ENCODE measurements around the gene CDR2.

Gene CDR2

DNA sequence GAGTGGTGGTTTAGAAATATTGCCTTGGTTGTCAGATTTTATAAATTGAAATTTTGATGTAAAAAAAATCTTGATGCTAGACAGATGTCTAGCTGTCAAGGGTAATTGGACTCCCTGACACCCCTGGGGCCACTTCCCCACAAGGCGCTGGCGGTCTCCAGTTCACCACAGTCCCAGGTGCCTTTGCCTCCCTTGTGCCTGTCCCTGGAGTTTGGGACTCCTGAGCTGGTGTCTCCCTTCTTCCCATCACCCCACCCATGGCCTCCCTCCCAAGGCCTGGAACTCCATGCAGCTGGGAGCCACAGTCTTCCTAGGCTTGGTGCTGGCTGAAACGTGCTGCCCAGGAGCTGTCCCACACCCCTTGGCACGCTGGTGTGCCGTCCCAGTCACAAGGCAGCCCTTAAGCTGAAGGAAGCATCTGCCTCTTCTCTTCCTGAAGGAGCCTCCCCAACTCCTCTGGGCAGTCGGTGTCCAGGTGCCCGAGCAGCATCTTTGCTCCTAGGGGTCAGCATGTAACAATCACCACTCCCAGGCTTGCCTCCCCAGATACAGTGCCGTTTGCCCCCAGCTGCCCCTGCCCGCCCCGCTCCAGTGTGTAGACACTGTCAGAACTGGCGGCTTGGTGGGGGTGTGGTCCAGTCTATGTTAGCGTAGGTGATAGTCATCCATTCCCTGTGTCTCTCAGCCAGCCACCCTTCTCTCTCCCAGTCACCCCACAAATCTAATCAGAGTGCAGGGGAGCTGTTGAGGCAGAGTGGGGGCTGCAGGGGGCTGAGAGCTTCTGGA, 51.1 kb downstream of the CDR2 start:
- DNase-seq: no peak

DNA sequence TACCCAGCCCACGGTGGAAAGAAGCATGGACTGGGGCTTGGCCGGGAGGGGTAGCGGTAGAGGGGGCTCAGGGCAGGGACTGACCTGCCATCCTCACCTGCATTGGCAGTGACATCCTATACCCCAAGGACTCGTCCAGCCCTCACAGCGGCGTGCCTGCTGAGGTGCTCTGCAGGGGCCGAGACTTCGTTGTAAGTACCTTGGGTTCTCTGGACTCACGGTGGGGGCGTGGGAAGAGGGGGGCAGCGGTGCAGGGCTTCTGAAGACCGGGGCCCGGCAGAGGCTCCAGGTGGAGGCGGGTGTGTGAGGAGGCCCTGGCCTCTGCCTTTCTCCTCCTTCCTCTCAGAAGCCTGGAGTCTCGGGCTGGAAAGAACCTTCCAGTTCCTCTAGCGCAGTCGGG, 51.7 kb downstream of the CDR2 start:
- no peak for DNase-seq

DNA sequence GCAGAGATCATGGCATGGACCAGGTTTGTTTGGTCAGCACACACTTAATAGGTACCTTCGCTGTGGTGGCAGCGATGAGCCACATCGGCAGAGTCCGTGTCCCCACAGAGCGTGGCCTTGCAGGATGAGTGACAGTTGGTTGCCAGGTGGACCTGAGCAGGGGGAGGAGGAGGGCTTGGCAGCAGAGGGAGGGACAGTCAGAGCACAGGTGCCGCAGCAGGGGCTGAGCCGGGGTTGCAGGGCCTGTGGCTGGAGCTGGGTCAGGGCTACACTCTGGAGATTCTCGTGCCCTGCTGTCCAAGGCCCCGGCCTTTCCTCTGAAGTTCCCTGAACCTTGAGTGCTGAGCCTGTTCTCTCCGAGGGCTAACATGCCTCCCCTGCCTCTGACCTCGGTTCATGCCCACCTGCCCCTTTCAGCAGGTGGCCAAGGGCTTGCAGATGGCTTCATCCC, 52.4 kb downstream of the CDR2 start:
- DNase-seq: no peak

DNA sequence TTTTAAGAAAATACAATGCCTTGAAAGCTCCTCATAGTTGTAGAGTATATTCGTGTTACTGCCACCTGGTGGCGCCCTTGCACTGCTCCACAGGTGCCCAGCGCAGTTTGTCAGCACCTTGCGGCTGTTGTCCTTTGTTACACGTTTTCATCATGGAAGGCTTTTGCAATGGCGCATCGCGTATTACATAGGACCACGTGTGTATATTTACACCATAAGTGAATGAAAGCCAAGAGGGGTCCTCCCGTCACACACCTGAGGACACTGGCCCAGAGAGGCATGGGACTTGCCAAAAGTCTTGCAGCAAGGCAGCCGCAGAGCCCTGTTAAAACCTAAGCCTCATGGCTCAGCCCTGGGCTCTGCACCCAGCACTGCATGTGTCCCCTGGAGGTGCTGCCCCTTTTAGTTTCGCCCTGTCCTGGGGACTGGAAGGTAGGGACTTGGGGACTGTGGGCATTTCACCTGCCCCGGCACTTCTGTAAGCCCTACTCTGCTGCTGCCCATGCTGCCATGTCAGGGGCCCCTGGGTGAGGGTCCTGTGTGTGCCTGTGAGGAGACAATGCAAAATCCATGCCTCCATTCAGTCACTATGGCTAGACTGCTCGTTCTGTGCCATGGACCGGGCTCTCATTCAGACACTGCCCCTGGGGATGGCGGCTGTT, 52.9 kb downstream of the CDR2 start:
- peak; percentile 81 for DNase-seq

DNA sequence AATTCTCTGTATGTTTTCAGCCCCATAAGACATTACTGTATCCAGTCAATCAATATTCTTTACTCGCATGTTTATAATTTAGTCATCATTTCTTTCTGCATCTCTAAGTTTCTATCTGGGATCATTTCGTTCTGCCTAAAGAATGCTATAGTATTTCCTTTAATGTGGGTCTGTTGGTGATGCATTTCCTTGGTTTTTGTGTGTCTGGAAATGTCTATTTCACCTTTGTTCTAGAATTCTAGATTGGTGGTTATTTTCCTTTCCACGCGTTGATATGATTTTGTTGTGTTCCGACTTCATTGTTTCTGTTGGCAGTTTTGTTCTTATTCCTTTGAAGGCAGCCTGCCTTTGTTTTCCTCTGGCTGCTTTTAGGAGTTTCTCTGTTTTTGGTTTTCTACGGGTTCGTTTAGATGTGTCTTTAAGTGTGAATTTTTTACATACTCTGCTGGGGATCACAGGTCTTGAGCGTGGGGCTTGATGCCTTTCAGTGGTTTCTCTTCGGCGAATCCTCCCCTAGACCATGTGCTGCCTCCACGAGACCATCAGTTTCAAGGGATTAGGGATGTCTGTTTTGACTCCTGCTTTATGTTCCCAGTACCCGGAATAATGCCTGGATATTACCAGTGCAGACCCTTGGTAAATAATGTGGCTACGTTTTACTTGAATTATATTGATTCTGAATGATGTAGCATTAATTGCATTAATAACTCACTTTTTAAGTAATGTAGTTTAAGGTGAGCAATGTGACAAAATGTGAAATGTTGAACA, 53.7 kb downstream of the CDR2 start:
- no peak for DNase-seq

DNA sequence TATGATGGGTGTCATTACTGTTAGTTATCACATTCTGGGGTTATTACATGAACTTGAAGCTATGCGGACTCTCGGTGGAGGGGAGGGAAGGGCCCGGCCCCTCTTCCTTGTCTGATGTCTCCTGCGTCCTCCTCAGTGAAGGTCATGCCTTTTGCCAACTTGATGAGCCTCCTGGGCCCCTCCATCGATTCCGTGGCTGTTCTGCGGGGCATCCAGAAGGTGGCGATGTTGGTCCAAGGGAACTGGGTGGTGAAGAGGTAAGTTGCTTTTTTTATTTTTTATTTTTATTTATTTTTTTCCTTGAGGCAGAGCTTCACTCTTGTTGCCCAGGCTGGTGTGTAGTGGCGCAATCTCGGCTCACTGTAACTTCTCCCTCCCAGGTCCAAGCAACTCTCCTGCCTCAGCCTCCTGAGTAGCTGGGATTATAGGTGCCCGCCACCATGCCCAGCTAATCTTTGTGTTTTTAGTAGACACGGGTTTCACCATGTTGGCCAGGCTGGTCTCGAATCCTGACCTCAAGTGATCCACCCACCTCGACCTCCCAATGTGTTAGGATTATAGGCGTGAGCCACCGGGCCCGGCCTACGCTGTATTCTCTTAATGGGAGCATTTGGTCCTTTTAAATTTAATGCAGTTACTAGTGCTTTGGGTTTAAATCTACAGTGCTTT, 55.6 kb downstream of the CDR2 start:
- peak; percentile 74 for DNase-seq

DNA sequence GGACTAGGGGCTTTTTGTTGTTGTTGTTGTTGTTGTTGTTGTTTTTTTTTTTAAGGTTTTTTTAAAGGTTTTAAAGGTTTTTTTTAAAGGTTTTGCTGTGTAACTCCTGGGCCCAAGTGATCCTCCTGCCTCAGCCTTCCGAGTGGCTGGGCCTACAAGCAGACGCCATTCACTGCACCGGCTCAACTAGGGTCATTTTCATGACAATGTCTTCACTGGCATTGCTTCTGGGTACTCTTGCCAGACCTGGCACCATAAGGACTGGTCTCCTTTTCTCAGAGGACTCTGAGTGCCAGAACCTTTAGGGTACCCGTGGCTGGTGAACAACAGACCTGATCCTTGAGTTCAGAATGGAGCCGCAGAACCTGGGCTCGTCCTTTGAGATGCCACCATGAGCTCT, 56.8 kb downstream of the CDR2 start:
- no peak for DNase-seq

DNA sequence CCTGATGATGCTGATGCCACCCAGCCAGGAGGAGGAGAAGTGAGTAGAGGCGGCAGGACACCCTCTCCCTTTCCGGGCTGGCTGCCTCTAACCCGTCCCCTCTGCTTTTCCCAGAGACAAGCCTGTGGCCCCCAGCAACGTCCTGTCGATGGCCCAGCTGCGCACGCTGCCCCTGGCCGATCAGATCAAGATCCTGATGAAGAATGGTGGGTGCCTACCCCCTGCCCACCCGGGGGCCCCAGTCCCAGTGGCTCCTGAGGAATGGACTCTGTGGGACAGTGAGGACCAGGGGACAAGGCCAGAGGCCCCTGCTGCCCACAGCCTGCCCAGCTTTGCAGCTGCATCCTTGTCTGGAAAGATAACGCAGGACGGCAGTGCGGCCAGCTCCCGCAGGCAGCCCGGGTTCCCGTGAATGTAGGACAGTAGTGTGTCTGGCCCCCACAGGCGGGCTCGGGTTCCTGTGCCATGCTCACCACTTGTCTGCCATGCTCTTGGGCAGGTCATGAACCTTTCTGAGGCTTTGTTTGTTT, 57.4 kb downstream of the CDR2 start:
- DNase-seq: peak; percentile 1

DNA sequence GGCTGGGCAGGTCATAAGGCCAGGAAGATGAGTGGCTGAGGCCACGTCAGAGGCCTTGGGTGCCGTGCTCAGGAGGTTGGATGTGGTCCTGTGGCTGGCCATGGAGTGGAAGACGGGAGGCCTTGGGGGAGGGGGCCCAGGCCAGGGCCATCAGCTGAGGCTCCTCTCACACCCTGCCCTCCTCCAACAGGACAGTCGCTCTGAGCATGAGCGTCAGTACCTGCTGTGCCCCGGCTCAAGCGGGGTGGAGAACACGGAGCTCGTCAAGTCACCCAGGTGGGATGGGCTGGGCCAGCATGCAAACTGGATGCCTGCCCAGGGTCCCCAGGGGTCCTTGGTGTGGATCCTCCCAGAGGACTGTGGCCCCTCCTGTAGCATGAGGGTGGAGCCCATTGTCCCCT, 58.0 kb downstream of the CDR2 start:
- DNase-seq: peak; percentile 1

DNA sequence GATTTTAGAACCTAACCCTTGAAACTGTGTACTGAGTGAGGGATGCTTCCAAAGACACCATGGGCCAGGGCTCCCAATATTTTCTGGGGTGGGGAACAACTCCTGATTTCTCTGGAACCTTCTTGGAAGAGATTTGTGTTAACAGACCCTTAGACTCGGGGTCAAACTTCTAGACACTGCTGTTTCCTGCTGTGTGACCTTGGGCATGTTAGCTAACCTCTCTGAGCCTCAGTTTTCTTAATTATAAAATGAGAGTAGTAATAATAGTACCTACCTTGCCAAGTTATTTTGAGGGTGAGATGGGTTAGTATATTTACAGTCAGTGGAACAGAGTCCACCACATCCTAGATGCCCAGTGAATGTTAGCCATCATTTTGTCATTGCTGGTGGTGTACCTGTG, 58.4 kb downstream of the CDR2 start:
- no peak for DNase-seq

DNA sequence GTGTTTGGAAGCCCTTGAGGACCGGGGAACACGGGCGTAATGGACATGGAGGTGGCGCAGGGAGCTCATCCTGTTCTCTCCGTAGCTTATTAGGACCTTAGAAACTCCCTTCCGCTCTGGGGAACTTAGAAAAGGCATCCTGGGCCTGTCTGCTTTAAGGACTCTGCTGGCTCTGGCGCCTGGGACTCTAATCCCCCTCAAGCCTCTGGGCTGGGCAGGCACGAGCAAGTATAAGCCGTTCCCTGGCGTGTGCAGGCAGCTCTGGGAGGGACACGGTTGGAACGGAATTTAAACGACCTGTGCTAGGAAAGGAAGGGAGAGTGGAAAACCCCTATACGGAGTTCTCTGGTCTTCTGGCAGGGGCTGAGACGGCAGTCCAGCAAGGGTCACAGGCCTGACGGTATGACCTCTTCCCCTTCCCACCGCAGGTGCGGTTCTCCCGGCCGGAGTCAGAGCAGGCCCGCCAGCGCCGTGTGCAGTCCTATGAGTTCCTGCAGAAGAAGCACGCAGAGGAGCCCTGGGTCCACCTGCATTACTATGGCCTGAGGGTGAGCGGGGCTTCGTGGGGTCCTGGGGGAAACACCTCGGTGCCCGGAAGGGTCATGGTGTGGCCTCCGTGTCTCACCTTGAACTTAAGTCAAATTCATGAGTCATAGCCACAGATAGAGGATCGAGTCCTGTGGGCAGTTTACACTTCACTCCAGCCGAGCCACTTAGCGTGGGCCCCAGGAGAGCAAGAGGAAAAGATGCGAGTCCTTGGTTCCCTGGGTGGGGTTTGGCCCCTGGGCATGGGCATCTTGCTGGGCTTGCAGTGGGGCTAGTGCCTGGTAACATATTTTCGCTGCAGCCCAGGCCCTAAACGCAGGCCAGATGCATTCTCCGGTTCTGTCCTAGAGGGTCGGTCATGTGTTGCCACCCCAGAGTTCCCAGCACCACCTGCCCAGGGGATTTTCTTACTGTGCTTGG, 59.5 kb downstream of the CDR2 start:
- peak; percentile 1 for DNase-seq

DNA sequence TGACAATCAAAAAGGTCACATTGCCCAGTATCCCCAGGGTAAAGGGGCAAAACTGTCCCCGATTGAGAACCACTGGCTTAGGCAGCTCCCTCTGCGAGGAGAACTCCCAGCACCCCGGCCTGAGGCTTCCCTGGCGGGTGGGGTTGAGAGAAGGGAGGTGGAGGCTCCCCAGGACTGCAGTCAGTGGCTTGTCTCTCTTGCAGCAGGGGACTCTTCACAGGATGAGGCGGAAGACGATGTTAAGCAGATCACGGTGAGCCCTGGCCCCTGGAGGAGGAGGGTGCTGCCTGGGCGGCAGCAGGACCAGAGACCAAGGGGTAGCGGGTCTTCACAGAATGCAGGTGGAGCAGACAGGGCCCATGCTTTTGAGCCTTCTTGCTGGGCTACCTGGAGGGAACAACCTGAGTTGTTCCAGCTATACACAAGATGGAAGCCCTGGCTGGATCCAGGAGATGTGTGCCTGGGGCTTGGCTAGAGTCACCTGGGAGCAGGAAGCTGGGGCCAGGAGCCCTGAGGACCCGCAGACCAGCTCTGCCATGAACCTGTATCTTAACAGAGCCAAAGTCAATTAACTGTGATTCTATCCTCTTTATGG, 60.4 kb downstream of the CDR2 start:
- DNase-seq: no peak

DNA sequence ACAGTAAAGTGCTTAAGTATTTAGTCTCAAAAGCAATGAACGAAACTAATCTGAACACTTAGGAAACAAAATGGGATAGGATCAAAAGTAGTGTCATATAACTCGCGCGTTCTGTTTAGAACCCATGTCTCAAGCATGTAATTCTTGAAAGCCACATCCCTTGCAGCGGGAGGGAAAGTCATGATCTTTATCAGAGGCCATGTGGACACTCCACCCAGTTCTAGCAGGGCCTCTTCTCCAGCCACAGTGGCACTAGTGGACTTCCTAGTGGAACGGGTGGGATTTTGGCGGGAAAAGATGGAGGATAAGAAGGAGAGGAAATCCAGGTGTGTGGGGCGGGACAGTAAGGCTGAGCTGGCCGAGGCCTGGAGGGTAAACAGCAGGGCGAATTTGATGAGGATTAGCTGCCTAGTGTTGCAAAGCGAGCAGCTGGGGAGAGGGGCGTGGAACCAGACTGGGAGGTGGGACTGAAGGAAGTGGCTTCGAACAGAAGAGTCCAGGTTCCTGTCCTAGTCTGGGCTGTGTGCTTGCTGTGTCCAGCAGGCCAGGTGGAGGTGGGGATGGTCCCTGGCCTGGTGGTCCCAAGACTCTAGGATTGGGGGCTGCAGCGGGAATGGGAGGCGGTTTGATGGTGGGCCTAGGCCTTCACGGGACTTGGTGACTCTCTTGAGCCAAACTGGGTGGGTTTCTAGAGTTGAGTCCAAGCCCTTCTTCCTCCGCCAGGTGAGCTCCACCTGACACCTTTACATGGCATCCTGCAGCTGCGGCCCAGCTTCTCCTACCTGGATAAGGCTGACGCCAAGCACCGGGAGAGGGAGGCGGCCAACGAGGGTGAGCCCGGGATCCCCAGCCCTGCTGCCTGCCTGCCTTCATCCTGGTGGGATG, 61.3 kb downstream of the CDR2 start:
- DNase-seq: no peak

DNA sequence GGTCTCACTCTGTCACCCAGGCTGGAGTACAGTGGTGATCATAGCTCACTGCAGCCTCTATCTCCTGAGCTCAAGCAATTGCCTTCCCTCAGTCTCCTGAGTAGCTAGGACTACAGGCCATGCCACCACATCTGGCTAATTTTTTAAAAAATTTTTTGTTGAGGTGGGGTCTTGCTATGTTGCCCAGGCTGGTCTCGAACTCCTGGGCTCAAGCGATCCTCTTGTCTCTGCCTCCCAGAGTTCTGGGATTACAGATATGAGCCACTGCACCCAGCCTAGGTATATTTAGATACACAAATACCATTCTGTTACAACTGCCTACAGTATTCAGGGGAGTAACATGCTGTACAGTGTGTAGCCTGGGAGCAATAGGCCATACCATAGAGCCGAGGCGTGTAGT, 62.9 kb downstream of the CDR2 start:
- no peak for DNase-seq

DNA sequence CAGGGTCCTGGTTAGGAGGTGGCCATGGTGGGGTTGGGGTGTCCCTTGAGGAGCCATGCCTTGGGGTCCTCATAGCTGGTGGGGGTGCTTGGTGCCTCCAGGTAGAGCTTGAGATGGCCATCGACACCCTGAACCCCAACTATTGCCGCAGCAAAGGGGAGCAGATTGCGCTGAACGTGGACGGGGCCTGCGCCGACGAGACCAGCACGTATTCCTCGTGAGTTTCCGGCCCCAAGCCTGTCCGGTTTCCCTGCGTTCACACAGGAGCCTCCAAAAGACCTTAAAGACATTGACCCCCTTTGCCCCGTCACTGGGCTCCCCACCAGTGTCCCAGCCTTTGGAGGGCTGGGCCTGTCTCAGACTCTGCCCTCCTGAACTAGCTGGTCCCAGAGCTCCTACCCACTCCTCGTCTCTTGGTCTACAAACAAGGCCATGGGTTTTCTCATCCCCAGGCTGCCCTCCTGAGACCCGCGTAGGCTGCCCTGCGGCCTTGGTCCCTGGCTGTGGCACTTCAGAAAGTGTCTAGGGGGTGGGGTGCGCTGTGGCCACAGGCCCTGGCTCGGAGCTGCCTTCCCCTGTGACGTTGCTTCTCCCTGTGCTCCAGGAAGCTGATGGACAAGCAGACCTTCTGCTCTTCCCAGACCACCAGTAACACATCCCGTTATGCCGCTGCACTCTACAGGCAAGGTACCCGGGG, 65.4 kb downstream of the CDR2 start:
- DNase-seq: no peak

DNA sequence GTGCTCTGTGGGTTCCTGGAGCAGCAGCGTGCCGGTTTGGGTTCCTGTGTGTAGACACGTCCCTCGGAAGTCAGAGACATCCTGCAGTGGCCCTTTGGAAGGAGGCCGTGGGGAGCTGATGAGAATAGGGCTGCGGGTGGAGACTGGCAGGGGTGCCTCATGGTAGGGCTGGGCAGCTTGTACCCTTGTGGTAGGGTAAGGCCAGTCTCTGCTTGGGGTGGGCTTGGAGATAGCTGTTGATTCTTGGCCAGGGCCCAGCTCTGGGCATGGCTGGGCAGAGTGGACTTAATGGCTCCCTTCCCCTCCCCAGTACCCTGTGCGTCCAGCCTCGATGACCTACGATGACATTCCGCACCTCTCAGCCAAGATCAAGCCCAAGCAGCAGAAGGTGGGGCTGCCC, 66.6 kb downstream of the CDR2 start:
- DNase-seq: no peak

DNA sequence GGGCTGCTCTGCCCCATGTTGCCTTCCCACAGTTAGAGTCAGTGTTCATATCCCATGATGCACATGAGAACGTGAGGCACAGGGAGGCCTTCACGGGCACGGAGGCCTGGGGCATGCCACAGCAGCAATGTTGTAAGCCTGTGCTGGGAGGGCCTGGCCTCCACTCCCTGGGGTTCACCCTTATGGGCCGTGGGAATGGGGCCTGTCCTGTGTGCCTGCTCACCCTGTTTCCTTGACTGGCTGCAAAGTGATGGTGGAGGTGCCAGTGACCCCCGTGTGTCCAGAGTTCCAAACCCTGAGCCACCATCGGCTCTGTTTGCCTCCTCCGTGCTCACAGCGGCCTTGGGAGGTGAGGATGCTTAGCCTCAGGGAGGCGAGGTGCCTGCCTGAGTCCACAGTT, 67.6 kb downstream of the CDR2 start:
- DNase-seq: no peak

DNA sequence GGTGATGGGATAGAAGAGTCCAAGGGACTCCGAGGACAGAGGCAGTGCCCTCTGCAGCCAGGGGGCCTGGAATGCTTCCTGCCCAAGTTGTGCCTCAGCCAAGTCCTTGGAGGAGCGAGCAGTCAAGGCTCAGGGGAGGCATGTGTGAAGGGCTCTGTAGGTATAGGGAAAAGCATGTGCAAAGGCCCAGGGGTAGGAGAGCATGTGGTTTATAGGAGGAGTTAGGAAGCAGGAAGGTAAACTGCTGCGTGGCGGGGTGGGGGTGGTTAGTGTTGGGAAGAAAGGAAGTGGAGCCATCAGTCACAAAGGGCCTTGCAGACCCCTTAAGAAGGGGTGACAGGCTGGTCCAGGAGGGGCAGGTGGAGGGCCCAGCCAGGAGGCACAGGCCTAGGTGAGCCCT, 70.0 kb downstream of the CDR2 start:
- no peak for DNase-seq

DNA sequence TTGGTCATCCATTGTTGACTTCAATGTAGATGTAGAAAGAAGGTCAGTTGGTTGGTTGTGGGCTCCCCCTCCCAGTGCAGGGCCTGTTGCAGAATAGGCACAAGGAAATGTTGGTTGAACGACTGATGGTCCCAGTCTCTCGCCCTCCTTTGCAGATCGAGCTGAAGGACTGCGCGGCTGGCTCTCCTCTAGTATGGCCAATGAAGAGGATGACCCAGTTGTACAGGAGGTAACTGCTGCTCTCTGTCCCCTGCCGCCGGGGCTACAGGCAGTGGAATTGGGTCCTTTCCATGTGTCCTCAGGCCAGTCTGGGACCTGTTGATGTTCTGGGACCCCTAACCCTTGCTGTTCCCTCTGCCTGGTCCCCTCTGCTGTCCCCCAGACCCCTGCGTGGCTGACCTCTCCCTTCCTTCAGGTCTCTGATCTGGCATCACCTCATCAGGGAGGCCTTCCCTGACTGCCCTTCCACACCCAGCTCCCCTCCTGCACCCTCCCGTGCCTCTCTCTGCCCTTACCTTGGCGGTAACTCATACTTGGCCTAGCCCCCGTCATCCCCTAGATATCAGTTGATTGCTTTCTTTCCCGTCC, 71.5 kb downstream of the CDR2 start:
- DNase-seq: no peak
